ENCODE data around the gene TENT5A.

DNA sequence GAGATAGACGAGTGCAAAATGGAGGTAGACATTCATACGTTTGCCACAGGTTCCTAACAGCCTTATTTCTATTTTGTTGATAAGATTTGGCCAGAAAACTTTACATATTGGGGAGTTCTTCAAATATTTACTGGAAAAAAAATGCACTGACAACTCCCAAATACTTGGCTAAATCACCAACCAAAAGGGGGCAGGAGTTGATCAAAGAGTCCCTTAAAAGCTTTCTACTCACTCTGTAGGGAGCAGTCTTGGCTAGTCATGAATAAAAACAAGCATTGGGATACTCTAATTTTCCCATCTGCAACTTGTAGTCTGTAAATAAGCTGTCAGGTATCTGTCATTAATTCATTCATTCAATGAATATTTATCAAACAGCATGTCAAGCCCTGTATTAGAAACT is 18.4 kb downstream of the TENT5A start:
- TF ChIP-seq, protein P1, sequence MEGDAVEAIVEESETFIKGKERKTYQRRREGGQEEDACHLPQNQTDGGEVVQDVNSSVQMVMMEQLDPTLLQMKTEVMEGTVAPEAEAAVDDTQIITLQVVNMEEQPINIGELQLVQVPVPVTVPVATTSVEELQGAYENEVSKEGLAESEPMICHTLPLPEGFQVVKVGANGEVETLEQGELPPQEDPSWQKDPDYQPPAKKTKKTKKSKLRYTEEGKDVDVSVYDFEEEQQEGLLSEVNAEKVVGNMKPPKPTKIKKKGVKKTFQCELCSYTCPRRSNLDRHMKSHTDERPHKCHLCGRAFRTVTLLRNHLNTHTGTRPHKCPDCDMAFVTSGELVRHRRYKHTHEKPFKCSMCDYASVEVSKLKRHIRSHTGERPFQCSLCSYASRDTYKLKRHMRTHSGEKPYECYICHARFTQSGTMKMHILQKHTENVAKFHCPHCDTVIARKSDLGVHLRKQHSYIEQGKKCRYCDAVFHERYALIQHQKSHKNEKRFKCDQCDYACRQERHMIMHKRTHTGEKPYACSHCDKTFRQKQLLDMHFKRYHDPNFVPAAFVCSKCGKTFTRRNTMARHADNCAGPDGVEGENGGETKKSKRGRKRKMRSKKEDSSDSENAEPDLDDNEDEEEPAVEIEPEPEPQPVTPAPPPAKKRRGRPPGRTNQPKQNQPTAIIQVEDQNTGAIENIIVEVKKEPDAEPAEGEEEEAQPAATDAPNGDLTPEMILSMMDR (IDR thresholded peaks at IDR 0.05) = no peak
- TF ChIP-seq POLR2A (IDR thresholded peaks at IDR 0.05) = no peak

All from esophagus squamous epithelium (tissue), 4 donors.